SU-DHL-6 (cell line): ENCODE measurements around the gene NEAT1.

Experiments
- CTCF ChIP-seq: fragments of 200-600 bp; sonication (generic); IDR thresholded peaks from one replicate; pipeline ENCODE4 v1.5.1; 2017; ENCODE audit warnings: antibody characterized with exemption, mild to moderate bottlenecking, low read length, moderate library complexity; ENCODE audit not compliant: insufficient read depth, poor library complexity, severe bottlenecking
- EZH2phosphoT487 ChIP-seq: fragments of 200-600 bp; sonication (generic), shearing (Covaris generic); conservative IDR thresholded peaks from 2 replicates; pipeline ENCODE4 v1.6.1; 2018; ENCODE audit warnings: mild to moderate bottlenecking, antibody characterized with exemption, low read length, moderate library complexity, mixed read lengths

GRCh38 chr11:65403607-65404121 is 18.9 kb upstream of the NEAT1 start:
- TF ChIP-seq CTCF (no peak), EZH2phosphoT487 (no peak)
